GM18951 (cell line): ENCODE measurements around the gene HAUS3.

ENCODE experiments used
- POLR2A ChIP-seq: IDR thresholded peaks from 4 replicates; pipeline ENCODE4 v1.6.1; 2011; ENCODE audit warnings: mild to moderate bottlenecking; ENCODE audit not compliant: insufficient read length, insufficient read depth; ENCODE audit errors: extremely low read depth
- in situ Hi-C: fragments of 300-500 bp; cut with MboI; formaldehyde crosslinking; loops from one replicate; pipeline ENCODE4 v1.12.0; 2022; ENCODE audit warnings: low sequenced_read_pairs, mixed read lengths, inconsistent platforms; ENCODE audit not compliant: unreplicated experiment

The HAUS3 gene, protein sequence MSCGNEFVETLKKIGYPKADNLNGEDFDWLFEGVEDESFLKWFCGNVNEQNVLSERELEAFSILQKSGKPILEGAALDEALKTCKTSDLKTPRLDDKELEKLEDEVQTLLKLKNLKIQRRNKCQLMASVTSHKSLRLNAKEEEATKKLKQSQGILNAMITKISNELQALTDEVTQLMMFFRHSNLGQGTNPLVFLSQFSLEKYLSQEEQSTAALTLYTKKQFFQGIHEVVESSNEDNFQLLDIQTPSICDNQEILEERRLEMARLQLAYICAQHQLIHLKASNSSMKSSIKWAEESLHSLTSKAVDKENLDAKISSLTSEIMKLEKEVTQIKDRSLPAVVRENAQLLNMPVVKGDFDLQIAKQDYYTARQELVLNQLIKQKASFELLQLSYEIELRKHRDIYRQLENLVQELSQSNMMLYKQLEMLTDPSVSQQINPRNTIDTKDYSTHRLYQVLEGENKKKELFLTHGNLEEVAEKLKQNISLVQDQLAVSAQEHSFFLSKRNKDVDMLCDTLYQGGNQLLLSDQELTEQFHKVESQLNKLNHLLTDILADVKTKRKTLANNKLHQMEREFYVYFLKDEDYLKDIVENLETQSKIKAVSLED

GRCh38 chr4:2241410-2242353, at the start of gene HAUS3, which contains the start of gene POLN:
Gene HAUS3, minus strand, starts transcription at chr4:2242121. Its CDS starts 1,175 bp downstream, at chr4:2240946.
Gene POLN, minus strand, starts transcription at chr4:2242121. Its CDS starts 12,890 bp downstream, at chr4:2229231.
- in situ Hi-C loops = no loop called here
- peak; percentile 88 for TF ChIP-seq POLR2A

- in situ Hi-C loops = no loop called here
- TF ChIP-seq POLR2A = no peak
Measured at GRCh38 chr4:2290974-2291704, 49.2 kb upstream of the HAUS3 start.

DNA sequence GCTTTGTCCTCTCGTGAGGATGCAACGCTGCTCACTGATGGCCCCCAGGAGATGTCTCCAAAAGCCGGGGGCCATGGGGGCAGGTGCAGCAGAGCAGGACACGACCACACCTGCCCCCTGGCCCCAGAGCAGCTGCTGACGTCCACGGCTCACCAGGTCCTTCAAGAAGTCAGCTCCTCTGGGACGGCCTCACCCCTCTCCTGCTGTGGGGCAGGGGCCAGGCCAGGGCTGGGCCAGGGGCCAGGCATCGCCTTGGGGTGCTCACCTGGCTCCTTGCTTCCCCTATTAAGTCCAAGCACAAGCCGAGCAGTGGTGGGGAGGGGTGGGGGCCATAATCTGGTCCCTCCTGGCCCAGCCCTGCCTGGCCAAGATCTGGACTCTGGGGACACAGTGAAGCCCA, 48.6 kb upstream of the HAUS3 start:
- in situ Hi-C loops = no loop called here
- no peak for TF ChIP-seq POLR2A

- in situ Hi-C loops = no loop called here
- TF ChIP-seq POLR2A = no peak
Measured at GRCh38 chr4:2289955-2290333, 48.0 kb upstream of the HAUS3 start.

DNA sequence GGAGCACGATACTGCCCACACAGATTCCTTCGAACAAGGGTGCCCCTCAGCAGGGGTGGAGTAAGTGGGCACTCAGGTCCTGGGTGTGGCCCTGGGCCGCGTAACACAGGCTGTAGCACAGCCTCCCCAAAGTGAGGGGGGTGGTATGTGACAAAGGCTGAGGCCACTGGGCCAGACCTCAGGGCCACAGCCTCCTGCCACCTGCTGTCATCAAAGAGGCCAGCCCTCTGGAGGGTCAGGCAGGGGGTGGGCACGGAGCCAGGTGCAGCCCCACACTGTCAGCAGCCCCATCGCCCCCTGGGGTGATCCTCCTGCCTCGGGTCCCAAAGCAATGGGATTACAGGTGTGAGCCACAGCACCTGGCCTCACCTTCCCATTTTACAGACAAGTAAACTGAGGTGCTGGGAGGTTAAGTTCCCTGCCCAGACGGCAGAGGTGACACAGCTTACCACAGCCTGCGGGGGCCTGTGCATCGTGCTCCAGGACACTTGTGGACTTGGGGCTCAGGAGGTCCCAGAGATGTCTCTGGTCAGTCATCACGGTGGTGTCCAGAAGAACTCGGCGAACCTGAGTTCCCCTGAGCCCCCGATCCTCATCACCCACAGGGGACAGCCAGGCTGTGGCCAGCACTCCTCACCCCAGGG, 47.5 kb upstream of the HAUS3 start:
- no peak for TF ChIP-seq POLR2A
- in situ Hi-C loops = no loop called here

- TF ChIP-seq POLR2A = no peak
- in situ Hi-C loops = no loop called here
Measured at GRCh38 chr4:2288051-2288541, 46.2 kb upstream of the HAUS3 start.

DNA sequence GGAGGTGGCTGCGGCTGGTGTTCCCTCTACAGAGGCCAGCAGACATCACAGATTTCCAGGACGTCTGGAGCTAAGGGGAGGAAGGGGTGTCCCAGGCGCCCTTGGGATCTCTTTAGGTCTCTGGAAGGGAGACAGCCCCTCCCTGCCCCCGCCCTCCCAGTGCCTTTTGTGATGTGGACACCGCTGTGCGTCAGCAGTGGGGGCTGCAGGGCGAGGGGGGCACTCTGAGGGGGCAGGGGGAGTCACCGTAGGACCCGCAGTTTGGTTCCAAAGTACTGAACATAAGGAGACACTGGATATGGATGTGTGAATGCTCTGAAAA, 45.6 kb upstream of the HAUS3 start:
- in situ Hi-C loops = no loop called here

GRCh38 chr4:2286904-2287593, 45.1 kb upstream of the HAUS3 start:
- in situ Hi-C loops = no loop called here
- TF ChIP-seq POLR2A = no peak

More for the DNA sequence above, 45.6 kb upstream of the HAUS3 start:
- TF ChIP-seq POLR2A = no peak

DNA sequence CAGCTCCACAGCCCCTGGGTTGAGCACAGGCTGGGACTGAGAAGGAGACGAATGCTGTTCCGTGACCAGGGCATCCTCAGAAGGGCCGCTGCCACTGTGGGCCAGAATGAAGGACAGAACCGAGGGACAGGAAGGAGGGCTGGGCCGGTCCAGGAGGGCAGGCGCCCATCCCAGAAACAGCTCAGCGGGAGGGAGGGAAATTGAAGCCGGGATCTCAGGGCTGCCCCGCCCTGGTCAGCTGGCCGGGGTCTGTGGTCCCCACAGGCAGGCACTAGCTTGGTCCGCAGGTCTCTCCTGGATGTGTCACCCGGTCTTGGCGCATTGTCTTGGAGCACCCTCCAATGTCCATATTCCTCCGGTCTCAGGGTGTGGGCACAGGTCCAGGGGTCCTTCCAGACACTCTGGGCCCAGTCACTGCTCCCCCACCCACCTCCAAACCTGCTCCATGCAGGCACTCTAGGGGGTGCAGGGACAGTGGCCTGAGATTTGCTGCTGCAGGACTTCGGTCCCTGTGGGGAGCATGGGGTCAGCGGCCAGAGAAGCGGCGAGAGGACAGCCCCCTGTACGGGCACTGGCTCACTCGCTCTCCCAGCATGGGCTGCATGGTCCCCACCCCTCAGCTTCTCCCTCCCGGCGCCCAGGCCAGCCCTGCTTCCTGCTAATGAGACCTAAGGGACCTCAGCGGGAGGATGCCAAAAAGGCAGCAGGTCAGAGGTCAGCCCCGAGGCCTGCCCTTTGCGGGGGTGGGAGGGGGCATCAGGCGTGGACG, 43.9 kb upstream of the HAUS3 start:
- in situ Hi-C loops = no loop called here
- no peak for TF ChIP-seq POLR2A

DNA sequence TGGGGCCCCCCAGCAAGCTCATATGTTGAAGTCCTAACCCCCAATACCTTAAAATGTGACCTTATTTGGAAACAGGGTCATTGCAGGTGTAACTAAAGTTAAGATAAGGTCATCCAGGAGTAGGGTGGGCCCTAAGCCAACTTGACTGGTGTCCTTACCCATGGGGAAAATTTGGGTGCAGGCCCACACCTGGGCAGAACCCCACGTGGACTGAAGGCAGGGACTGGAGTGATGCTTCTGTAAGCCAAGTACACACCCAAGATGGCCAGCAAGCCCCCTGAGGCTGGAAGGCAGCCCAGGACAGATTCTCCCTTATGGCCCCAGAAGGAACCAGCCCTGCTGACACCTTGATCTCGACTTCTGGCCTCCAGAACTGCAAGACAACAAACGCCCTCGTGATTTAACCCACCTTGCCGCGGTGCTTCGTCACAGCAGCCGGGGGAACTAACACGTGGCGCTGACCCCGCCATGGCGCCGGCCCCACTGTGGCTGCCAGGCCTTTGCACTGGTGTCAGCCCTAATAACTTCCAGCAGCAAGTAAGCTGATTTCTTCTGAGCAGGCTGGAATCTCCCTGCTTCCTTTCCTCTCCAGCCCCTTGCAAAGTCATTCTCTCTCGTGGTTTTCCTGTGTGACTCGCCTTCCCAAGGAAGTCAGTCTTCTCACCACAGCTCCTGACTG, 43.2 kb upstream of the HAUS3 start:
- no peak for TF ChIP-seq POLR2A

GRCh38 chr4:2284161-2284933, 42.4 kb upstream of the HAUS3 start:
- in situ Hi-C loops = no loop called here
- no peak for TF ChIP-seq POLR2A

More for the DNA sequence above, 43.2 kb upstream of the HAUS3 start:
- in situ Hi-C loops = no loop called here
